SK-N-SH treated with all-trans-retinoic acid at 6 μM for 48 hours (cell line): Measurements from ENCODE around the gene DCUN1D5.

Experiments used
- ATAC-seq: fragments of 200-7000 bp; cut with Tn5 transposase; 3 replicates; pipeline ENCODE4 v1.9.1; 2020; ENCODE audit warnings: mild to moderate bottlenecking, moderate library complexity
- ARNTL ChIP-seq: fragments of 450-650 bp; formaldehyde crosslinking; IDR thresholded peaks from 2 replicates; pipeline ENCODE4 v1.5.0; 2020; ENCODE audit warnings: low read depth, mild to moderate bottlenecking, moderate library complexity, borderline replicate concordance
- BACH2 ChIP-seq: fragments of 250-450 bp; sonication (Bioruptor Pico); IDR thresholded peaks from 2 replicates; pipeline ENCODE4 v1.9.0; 2021; ENCODE audit warnings: mild to moderate bottlenecking, borderline replicate concordance
- CSRNP3 ChIP-seq: fragments of 250-450 bp; sonication (Bioruptor Pico); IDR thresholded peaks from 2 replicates; pipeline ENCODE4 v1.5.1; 2021; ENCODE audit warnings: mild to moderate bottlenecking, moderate library complexity
- ESRRG ChIP-seq: fragments of 250-450 bp; sonication (Bioruptor Pico); IDR thresholded peaks from 2 replicates; pipeline ENCODE4 v1.6.1; 2021; ENCODE audit warnings: mild to moderate bottlenecking
- GLIS3 ChIP-seq: fragments of 250-450 bp; sonication (Bioruptor Pico); IDR thresholded peaks from 2 replicates; pipeline ENCODE4 v1.5.0; 2020; ENCODE audit warnings: mild to moderate bottlenecking, moderate library complexity
- OSR1 ChIP-seq: fragments of 250-450 bp; sonication (Bioruptor Pico); IDR thresholded peaks from 2 replicates; pipeline ENCODE4 v1.8.0; 2022; ENCODE audit warnings: moderate library complexity, mild to moderate bottlenecking, inconsistent platforms
- POU6F1 ChIP-seq: fragments of 250-450 bp; sonication (Bioruptor Pico); IDR thresholded peaks from 2 replicates; pipeline ENCODE4 v1.8.0; 2021; ENCODE audit warnings: low read depth, mild to moderate bottlenecking, moderate library complexity, borderline replicate concordance
- RARB ChIP-seq: fragments of 250-450 bp; sonication (Bioruptor Pico); IDR thresholded peaks from 2 replicates; pipeline ENCODE4 v1.8.0; 2021; ENCODE audit warnings: mild to moderate bottlenecking, moderate library complexity
- SNAI2 ChIP-seq: fragments of 250-450 bp; sonication (Bioruptor Pico); IDR thresholded peaks from 2 replicates; pipeline ENCODE4 v1.5.0; 2020; ENCODE audit warnings: mild to moderate bottlenecking, moderate library complexity
- TCF4 ChIP-seq: fragments of 250-450 bp; sonication (Bioruptor Pico); IDR thresholded peaks from 2 replicates; pipeline ENCODE4 v1.8.0; 2021; ENCODE audit warnings: mild to moderate bottlenecking, moderate library complexity, borderline replicate concordance
- TSHZ2 ChIP-seq: fragments of 250-450 bp; sonication (Bioruptor Pico); IDR thresholded peaks from 2 replicates; pipeline ENCODE4 v1.5.0; 2020; ENCODE audit warnings: mild to moderate bottlenecking, moderate library complexity
- ZFP3 ChIP-seq: fragments of 250-450 bp; sonication (Bioruptor Pico); IDR thresholded peaks from 2 replicates; pipeline ENCODE4 v1.5.0; 2020; ENCODE audit warnings: mild to moderate bottlenecking, moderate library complexity
- ZNF565 ChIP-seq: fragments of 450-650 bp; formaldehyde crosslinking; conservative IDR thresholded peaks from 2 replicates; pipeline ENCODE4 v1.5.0; 2020; ENCODE audit warnings: low read depth, mild to moderate bottlenecking, moderate library complexity
- ZNF70 ChIP-seq: fragments of 450-650 bp; formaldehyde crosslinking; IDR thresholded peaks from 2 replicates; pipeline ENCODE4 v1.5.0; 2020; ENCODE audit warnings: mild to moderate bottlenecking, moderate library complexity

DCUN1D5 gene

GRCh38 chr11:103111400-103111799 lies 19.4 kb upstream of the DCUN1D5 start:
- no peak for TF ChIP-seq TSHZ2
- TF ChIP-seq GLIS3 (CRISPR knock-in tag) = no peak
- no peak for TF ChIP-seq ZFP3 (CRISPR knock-in tag)
- no peak for TF ChIP-seq POU6F1 (CRISPR knock-in tag)
- TF ChIP-seq ZNF70 (CRISPR knock-in tag) = no peak
- no peak for TF ChIP-seq CSRNP3 (CRISPR knock-in tag)
- TF ChIP-seq ZNF565 (CRISPR knock-in tag) = no peak
- TF ChIP-seq ARNTL (CRISPR knock-in tag) = no peak
- no peak for TF ChIP-seq BACH2 (CRISPR knock-in tag)
- no peak for TF ChIP-seq RARB (CRISPR knock-in tag)
- no peak for TF ChIP-seq SNAI2 (CRISPR knock-in tag)
- ATAC-seq = no peak

- ATAC-seq = peak; percentile 45
- TF ChIP-seq ESRRG (CRISPR knock-in tag) (no peak), RARB (CRISPR knock-in tag) (no peak), ARNTL (CRISPR knock-in tag) (no peak), ZNF565 (CRISPR knock-in tag) (no peak), TCF4 (CRISPR knock-in tag) (no peak), GLIS3 (CRISPR knock-in tag) (no peak)
- TF ChIP-seq, all 23 proteins: peak for 0
Observed at GRCh38 chr11:103110391-103110790, 18.4 kb upstream of the DCUN1D5 start.

GRCh38 chr11:103109818-103110388 lies 17.9 kb upstream of the DCUN1D5 start:
- TF ChIP-seq ZNF70 (CRISPR knock-in tag) = peak; percentile 60; the same call in 1 of the 2 replicates
- no peak for TF ChIP-seq CSRNP3 (CRISPR knock-in tag)
- TF ChIP-seq ZNF565 (CRISPR knock-in tag) = no peak
- TF ChIP-seq OSR1 (CRISPR knock-in tag) = no peak
- TF ChIP-seq ESRRG (CRISPR knock-in tag) = no peak
- peak; percentile 51 for ATAC-seq

- peak; percentile 94 for ATAC-seq
- TF ChIP-seq TSHZ2 (no peak), ZFP3 (CRISPR knock-in tag) (0 out of 2 replicates have a peak, but pooled peaks have one; percentile 24), RARB (CRISPR knock-in tag) (no peak)
Observed at GRCh38 chr11:103108933-103109817, 17.2 kb upstream of the DCUN1D5 start, which contains the start of gene DYNC2H1. DYNC2H1 (plus strand) TSS chr11:103109426; CDS start chr11:103109575, 149 bp downstream.
